PFSK-1 (cell line): ENCODE data around the gene LZTR1.

ENCODE experiments used
- FOXP2 ChIP-seq: optimal IDR thresholded peaks from 2 replicates; pipeline ENCODE3; 2011; ENCODE audit warnings: borderline replicate concordance, control low read depth, inconsistent platforms; ENCODE audit not compliant: insufficient read depth; ENCODE audit errors: extremely low read length, extremely low read depth
- POLR2AphosphoS5 ChIP-seq: IDR thresholded peaks from 2 replicates; pipeline ENCODE4 v1.6.1; 2012; ENCODE audit warnings: low read depth, mild to moderate bottlenecking, control low read depth, low read length, moderate library complexity
- SIN3A ChIP-seq: IDR thresholded peaks from 2 replicates; pipeline ENCODE4 v1.6.1; 2012; ENCODE audit warnings: mild to moderate bottlenecking, low read length, moderate library complexity, borderline replicate concordance; ENCODE audit not compliant: insufficient read depth
- TAF1 ChIP-seq: IDR thresholded peaks from 2 replicates; pipeline ENCODE4 v1.6.1; 2012; ENCODE audit warnings: low read length, control low read depth, borderline replicate concordance; ENCODE audit not compliant: insufficient read depth
- TF ChIP-seq, protein P1 (sequence below), 2 experiments: IDR thresholded peaks; 2 replicates each; pipeline versions ENCODE4 v1.6.1 to v1.8.0; 2011 to 2012; ENCODE audit warnings: low read depth in 2 of 2, low read length in 2 of 2, control low read depth in 1 of 2, inconsistent platforms in 1 of 2, mild to moderate bottlenecking in 1 of 2, moderate library complexity in 1 of 2; ENCODE audit not compliant: insufficient read depth in 1 of 2

Gene LZTR1

DNA sequence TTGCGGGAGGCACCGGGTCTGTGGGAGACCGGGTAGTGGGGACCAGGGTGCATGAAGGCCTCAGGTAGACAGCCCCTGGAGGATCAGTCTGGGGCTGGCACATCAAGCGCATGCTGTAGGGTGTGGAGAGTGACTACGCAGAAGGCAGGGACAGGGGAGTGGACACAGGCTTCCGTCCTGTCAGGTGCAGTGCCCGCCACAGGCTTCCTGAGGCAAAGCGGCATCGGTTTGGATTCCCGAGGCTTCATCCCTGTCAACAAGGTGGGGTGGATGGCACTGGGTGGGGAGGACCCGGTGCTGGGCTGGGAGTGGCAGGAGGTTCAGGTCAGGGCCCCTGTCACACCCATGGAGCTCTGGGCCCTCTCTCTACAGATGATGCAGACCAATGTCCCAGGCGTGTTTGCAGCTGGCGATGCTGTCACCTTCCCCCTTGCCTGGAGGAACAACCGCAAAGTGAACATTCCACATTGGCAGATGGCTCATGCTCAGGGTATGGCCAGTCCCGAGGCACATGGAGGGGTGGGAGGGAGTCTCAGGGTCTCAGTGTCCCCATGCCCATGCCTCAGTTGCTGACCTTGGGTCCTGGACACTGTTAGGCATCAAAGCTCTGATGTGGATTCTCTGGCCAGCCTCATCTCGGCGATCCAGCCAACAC is 4.5 kb upstream of the LZTR1 start:
- TF ChIP-seq TAF1 (no peak), POLR2AphosphoS5 (no peak), SIN3A (no peak), FOXP2 (no peak)
- TF ChIP-seq, protein P1, sequence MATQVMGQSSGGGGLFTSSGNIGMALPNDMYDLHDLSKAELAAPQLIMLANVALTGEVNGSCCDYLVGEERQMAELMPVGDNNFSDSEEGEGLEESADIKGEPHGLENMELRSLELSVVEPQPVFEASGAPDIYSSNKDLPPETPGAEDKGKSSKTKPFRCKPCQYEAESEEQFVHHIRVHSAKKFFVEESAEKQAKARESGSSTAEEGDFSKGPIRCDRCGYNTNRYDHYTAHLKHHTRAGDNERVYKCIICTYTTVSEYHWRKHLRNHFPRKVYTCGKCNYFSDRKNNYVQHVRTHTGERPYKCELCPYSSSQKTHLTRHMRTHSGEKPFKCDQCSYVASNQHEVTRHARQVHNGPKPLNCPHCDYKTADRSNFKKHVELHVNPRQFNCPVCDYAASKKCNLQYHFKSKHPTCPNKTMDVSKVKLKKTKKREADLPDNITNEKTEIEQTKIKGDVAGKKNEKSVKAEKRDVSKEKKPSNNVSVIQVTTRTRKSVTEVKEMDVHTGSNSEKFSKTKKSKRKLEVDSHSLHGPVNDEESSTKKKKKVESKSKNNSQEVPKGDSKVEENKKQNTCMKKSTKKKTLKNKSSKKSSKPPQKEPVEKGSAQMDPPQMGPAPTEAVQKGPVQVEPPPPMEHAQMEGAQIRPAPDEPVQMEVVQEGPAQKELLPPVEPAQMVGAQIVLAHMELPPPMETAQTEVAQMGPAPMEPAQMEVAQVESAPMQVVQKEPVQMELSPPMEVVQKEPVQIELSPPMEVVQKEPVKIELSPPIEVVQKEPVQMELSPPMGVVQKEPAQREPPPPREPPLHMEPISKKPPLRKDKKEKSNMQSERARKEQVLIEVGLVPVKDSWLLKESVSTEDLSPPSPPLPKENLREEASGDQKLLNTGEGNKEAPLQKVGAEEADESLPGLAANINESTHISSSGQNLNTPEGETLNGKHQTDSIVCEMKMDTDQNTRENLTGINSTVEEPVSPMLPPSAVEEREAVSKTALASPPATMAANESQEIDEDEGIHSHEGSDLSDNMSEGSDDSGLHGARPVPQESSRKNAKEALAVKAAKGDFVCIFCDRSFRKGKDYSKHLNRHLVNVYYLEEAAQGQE (IDR thresholded peaks at IDR 0.05; ENCODE audit: insufficient read depth in 1 of 2, low read depth in 2 of 2, low read length in 2 of 2), result no peak

DNA sequence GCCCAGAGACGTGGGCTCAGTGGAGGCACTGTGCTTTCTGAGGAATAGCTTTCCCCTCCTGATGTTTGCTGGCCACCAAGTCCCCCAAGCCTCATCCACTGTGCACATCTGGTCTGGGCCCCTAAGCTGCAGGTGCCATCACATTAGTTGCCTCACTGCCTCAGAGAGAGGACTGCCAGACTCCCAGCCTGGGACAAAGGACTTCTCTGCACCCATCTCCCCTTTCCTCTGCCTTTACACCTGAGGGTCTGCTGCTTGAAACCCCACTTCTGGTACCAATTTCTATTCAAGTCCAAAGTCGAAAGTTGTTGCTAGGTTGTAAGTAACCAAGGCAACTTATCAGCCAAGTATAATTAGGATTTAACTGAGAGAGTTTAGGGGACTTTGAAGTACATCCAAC is 3.7 kb upstream of the LZTR1 start:
- TF ChIP-seq, protein P1 (IDR thresholded peaks at IDR 0.05; ENCODE audit: insufficient read depth in 1 of 2, low read depth in 2 of 2, low read length in 2 of 2), result no peak

DNA sequence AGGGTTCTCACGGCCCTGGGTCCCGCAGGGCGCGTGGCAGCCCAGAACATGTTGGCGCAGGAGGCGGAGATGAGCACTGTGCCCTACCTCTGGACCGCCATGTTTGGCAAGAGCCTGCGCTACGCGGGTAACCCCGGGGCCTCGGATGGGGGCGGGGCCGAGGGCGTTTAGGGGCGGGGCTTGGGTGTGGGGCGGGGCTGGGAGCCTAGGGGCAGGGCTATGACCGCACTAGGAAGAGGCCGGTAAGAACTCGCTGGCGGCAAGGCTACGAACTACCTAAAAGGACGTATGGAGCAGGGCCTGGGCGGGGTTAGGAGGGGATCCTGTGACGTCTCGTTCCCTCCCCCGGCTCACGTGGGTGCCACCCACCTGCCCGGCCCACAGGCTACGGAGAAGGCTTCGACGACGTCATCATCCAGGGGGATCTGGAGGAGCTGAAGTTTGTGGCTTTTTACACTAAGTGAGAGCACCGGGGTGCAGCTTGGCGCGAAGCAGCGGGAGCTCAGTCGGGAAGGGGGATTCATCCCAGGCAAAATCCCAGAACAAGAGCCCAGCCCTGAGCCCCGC is 2.8 kb upstream of the LZTR1 start:
- TF ChIP-seq TAF1, result no peak
- TF ChIP-seq, protein P1 (IDR thresholded peaks at IDR 0.05; ENCODE audit: insufficient read depth in 1 of 2, low read depth in 2 of 2, low read length in 2 of 2), result no peak

DNA sequence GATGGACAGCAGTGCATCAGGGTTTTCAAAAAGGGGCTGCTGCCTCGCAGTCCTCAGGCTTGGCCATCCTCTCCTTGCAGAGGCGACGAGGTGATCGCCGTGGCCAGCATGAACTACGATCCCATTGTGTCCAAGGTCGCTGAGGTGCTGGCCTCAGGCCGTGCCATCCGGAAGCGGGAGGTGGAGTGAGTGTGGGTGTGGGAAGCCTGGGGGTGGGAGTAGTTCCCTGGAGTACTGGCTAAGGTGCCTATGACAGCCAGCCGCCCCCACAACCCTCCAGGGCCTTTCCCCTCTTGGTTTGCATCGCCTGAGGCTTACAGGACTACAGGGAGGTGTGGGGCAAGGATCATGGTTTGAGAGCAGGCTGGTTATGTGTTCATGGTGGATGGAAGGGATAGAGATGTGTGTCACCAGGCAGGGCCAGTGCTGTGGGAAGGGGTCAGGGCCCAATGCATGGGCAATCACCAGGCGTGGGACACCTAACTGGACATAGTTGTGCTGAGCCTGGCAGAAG is 2.1 kb upstream of the LZTR1 start:
- TF ChIP-seq, protein P1 (IDR thresholded peaks at IDR 0.05; ENCODE audit: insufficient read depth in 1 of 2, low read depth in 2 of 2, low read length in 2 of 2), result no peak
- no peak for TF ChIP-seq FOXP2
- no peak for TF ChIP-seq POLR2AphosphoS5
- TF ChIP-seq TAF1, result no peak
- no peak for TF ChIP-seq SIN3A

DNA sequence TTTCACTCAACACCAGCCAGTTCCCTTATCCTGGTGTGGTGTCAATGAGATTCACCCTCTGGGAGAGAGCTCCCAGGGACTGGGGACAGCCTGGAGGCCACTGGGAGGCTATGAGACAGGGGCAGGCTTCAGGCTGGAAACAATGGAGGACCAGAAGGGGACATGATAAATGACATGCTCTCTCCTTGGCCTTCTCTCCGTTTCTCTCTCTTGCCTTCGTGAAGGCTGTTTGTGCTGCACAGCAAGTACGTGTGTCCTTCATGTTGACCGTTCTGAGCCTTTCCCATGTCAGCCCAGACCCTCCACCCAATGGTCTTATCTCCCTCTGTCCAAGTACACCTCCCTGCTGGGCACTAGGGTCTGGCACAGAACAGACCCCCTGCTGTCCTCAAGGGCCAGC is 1.6 kb upstream of the LZTR1 start:
- TF ChIP-seq TAF1 (no peak), POLR2AphosphoS5 (no peak)
- TF ChIP-seq, protein P1 (IDR thresholded peaks at IDR 0.05; ENCODE audit: insufficient read depth in 1 of 2, low read depth in 2 of 2, low read length in 2 of 2), result no peak
